Naive thymus-derived CD4-positive, alpha-beta T cell (primary cell): ENCODE results near the gene LCE1C. TPM values are rescaled to one million over a fixed set of nuclear protein-coding genes. Genes with fewer than 3 reads are reported as not detected.

ENCODE experiments used
- ATAC-seq: fragments of 150-1000 bp; cut with Tn5 transposase; 2 replicates; pipeline ENCODE4 v1.10.0; 2021; ENCODE audit warnings: mild to moderate bottlenecking, moderate library complexity
- CTCF ChIA-PET: fragments of 350-600 bp; sonication (Branson Sonifier 250); formaldehyde crosslinking; loops from one replicate; lab custom pipeline; 2021; ENCODE audit warnings: antibody characterized with exemption; lab: Charles Lee
- POLR2A ChIA-PET: fragments of 350-600 bp; sonication (Branson Sonifier 250); formaldehyde crosslinking; loops from one replicate; lab custom pipeline; 2021; ENCODE audit warnings: antibody characterized with exemption, inconsistent platforms; lab: Charles Lee
- DNase-seq, 9 donors: peaks; one replicate each; pipeline versions ENCODE4 v3.0.0 to v3.0.0-alpha.2; 2020 to 2022; ENCODE audit warnings: mixed read lengths in 1 of 9
- H3K27ac ChIP-seq: one replicate; pipeline ENCODE4 v1.7.0; 2013; ENCODE audit warnings: mild to moderate bottlenecking, low read depth, low read length, moderate library complexity
- H3K27me3 ChIP-seq, 2 donors: one replicate each; pipeline ENCODE4 v1.7.0; 2013; ENCODE audit warnings: low read length in 2 of 2, mild to moderate bottlenecking in 2 of 2, moderate library complexity in 2 of 2; ENCODE audit not compliant: control insufficient read depth in 2 of 2, insufficient read depth in 2 of 2
- H3K36me3 ChIP-seq, 3 experiments: 1 replicate in 2 of 3; 2 replicates in 1 of 3; pipeline ENCODE4 v1.7.0; 2013; ENCODE audit warnings: low read length in 3 of 3, mild to moderate bottlenecking in 3 of 3, moderate library complexity in 1 of 3; ENCODE audit not compliant: insufficient read depth in 3 of 3, control insufficient read depth in 2 of 3
- H3K4me1 ChIP-seq, 2 donors: one replicate each; pipeline ENCODE4 v1.7.0; 2013; ENCODE audit warnings: low read length in 2 of 2, mild to moderate bottlenecking in 2 of 2, moderate library complexity in 1 of 2; ENCODE audit not compliant: control insufficient read depth in 2 of 2, insufficient read depth in 2 of 2
- H3K4me3 ChIP-seq: 2 replicates; pipeline ENCODE4 v1.7.0; 2013; ENCODE audit warnings: mild to moderate bottlenecking, low read length
- H3K9me3 ChIP-seq, 3 experiments: 1 replicate in 2 of 3; 2 replicates in 1 of 3; pipeline ENCODE4 v1.7.0; 2013; ENCODE audit warnings: low read length in 3 of 3; ENCODE audit not compliant: control insufficient read depth in 2 of 3
- H3K27ac Mint-ChIP-seq, 9 donors: one replicate each; pipeline ENCODE4 v1.8.0; 2020 to 2022; ENCODE audit warnings: mixed read lengths in 9 of 9, mild to moderate bottlenecking in 8 of 9, moderate library complexity in 5 of 9, inconsistent platforms in 2 of 9
- H3K27me3 Mint-ChIP-seq, 5 donors: one replicate each; pipeline ENCODE4 v1.8.0; 2021 to 2022; ENCODE audit warnings: mixed read lengths in 5 of 5, mild to moderate bottlenecking in 1 of 5
- H3K36me3 Mint-ChIP-seq, 5 donors: one replicate each; pipeline ENCODE4 v1.8.0; 2020 to 2022; ENCODE audit warnings: mixed read lengths in 5 of 5, mild to moderate bottlenecking in 3 of 5, inconsistent platforms in 1 of 5
- H3K4me1 Mint-ChIP-seq, 7 donors: one replicate each; pipeline ENCODE4 v1.8.0; 2020 to 2022; ENCODE audit warnings: mixed read lengths in 7 of 7, mild to moderate bottlenecking in 3 of 7, inconsistent platforms in 1 of 7
- H3K4me3 Mint-ChIP-seq, 10 donors: one replicate each; pipeline ENCODE4 v1.8.0; 2020 to 2022; ENCODE audit warnings: mild to moderate bottlenecking in 10 of 10, mixed read lengths in 10 of 10, moderate library complexity in 6 of 10, inconsistent platforms in 2 of 10
- H3K9me3 Mint-ChIP-seq, 11 donors: one replicate each; pipeline ENCODE4 v1.8.0; 2020 to 2022; ENCODE audit warnings: mixed read lengths in 11 of 11, mild to moderate bottlenecking in 4 of 11, inconsistent platforms in 1 of 11, moderate library complexity in 1 of 11
- intact Hi-C, 2 donors: fragments of 100-400 bp; cut with micrococcal nuclease; formaldehyde crosslinking; loops; one replicate each; pipeline ENCODE4 v1.15.1; 2023
- polyA plus RNA-seq, 2 donors: library from polyadenylated mRNA; unstranded; fragments of 300-500 nt; fragmentation: Illumina TruSeq; gene quantifications; one replicate each; pipeline ENCODE4 v1.2.3, GENCODE V29; 2021
- total RNA-seq, 6 experiments: library from RNA in 5 of 6; stranded (reverse) in 5 of 6; gene quantifications; 1 replicate in 5 of 6; 2 replicates in 1 of 6; pipeline ENCODE4 v1.2.3 and lab custom pipeline; 2021 to 2026

The LCE1C gene
- total RNA-seq = not detected
- polyA plus RNA-seq = not detected
- total RNA-seq (lab: John Stamatoyannopoulos, UW) = not detected

- H3K4me3 Mint-ChIP-seq = no peak within 1 kb of the TSS
- H3K36me3 ChIP-seq = no peaks in the 10 kb centered on the region
- ChIA-PET POLR2A (no interaction called here), CTCF (no interaction called here)
- H3K27me3 ChIP-seq = no peaks in the 10 kb centered on the region
- no peaks in the 10 kb centered on the region for H3K4me1 ChIP-seq
- H3K9me3 Mint-ChIP-seq = peaks cover 0 to 5% (median 0%) of the 10 kb centered on the region in 11 donors
- no peak within 1 kb of the TSS for H3K27ac ChIP-seq
- no peak within 1 kb of the TSS for H3K27ac Mint-ChIP-seq
- H3K9me3 ChIP-seq = no peaks in the 10 kb centered on the region
- no peak within 1 kb of the TSS for H3K4me3 ChIP-seq
- ATAC-seq (no peak), DNase-seq (no peak)
- intact Hi-C loops = no loop called here
- no peaks in the 10 kb centered on the region for H3K4me1 Mint-ChIP-seq
- peaks cover 6 to 31% (median 24%) of the 10 kb centered on the region in 5 donors for H3K27me3 Mint-ChIP-seq
- H3K36me3 Mint-ChIP-seq = no peaks in the 10 kb centered on the region
These were observed at the start of gene LCE1C for GRCh38 chr1:152806576-152806975. Gene LCE1C (minus strand): TSS chr1:152806651. CDS start chr1:152805478, 1,173 bp downstream.

- H3K27me3 ChIP-seq = peaks cover 0 to 3% of the 10 kb centered on the region in 2 donors
- no peaks in the 10 kb centered on the region for H3K36me3 Mint-ChIP-seq
- intact Hi-C loops = no loop called here
- no peak overlapping the region for H3K27ac Mint-ChIP-seq
- H3K9me3 ChIP-seq = no peaks in the 10 kb centered on the region
- H3K9me3 Mint-ChIP-seq = no peaks in the 10 kb centered on the region
- H3K27me3 Mint-ChIP-seq = peaks cover 3 to 31% (median 21%) of the 10 kb centered on the region in 5 donors
- DNase-seq (no peak), ATAC-seq (no peak)
- no peaks in the 10 kb centered on the region for H3K4me1 ChIP-seq
- H3K4me3 ChIP-seq = no peak overlapping the region
- H3K27ac ChIP-seq = no peak overlapping the region
- no peak overlapping the region for H3K4me3 Mint-ChIP-seq
- H3K4me1 Mint-ChIP-seq = no peaks in the 10 kb centered on the region
- H3K36me3 ChIP-seq = no peaks in the 10 kb centered on the region
- ChIA-PET CTCF (no interaction called here), POLR2A (no interaction called here)
These were observed 49.2 kb upstream of the LCE1C start for GRCh38 chr1:152855661-152856060.

- Mint-ChIP-seq H3K27me3 (peaks cover 9 to 44% (median 25%) of the 10 kb centered on the region in 5 donors), H3K36me3 (no peaks in the 10 kb centered on the region), H3K9me3 (peaks cover 0 to 4% (median 0%) of the 10 kb centered on the region in 11 donors), H3K4me1 (no peaks in the 10 kb centered on the region), H3K4me3 (no peak within 1 kb of the TSS), H3K27ac (no peak within 1 kb of the TSS)
- DNase-seq = no peak
- H3K9me3 ChIP-seq = no peaks in the 10 kb centered on the region
- no peaks in the 10 kb centered on the region for H3K27me3 ChIP-seq
- H3K36me3 ChIP-seq = no peaks in the 10 kb centered on the region
- CTCF ChIA-PET = no interaction called here
- POLR2A ChIA-PET = no interaction called here
- no peak within 1 kb of the TSS for H3K4me3 ChIP-seq
- H3K27ac ChIP-seq = no peak within 1 kb of the TSS
- intact Hi-C loops = no loop called here
- H3K4me1 ChIP-seq = no peaks in the 10 kb centered on the region
- ATAC-seq = no peak
These were observed 36.1 kb upstream of the LCE1C start, which contains the start of gene LCE6A for GRCh38 chr1:152842556-152842955. Gene LCE6A (plus strand): TSS chr1:152842856. CDS start chr1:152843521, 665 bp downstream.

- H3K27ac ChIP-seq = no peak overlapping the region
- peaks cover 0 to 4% (median 0%) of the 10 kb centered on the region in 11 donors for H3K9me3 Mint-ChIP-seq
These were observed 30.4 kb upstream of the LCE1C start for GRCh38 chr1:152836870-152837269.

GRCh38 chr1:152827173-152827572 lies 20.7 kb upstream of the LCE1C start, which contains the start of gene LCE1A:
Gene LCE1A (plus strand): TSS chr1:152827473. CDS start chr1:152827473, 0 bp downstream.
- POLR2A ChIA-PET = no interaction called here
- H3K36me3 ChIP-seq = no peaks in the 10 kb centered on the region
- no peaks in the 10 kb centered on the region for H3K4me1 ChIP-seq
- Mint-ChIP-seq H3K36me3 (peaks cover 0 to 3% (median 0%) of the 10 kb centered on the region in 5 donors), H3K9me3 (peaks cover 0 to 6% (median 0%) of the 10 kb centered on the region in 11 donors), H3K27ac (no peak within 1 kb of the TSS), H3K27me3 (peaks cover 17 to 61% (median 48%) of the 10 kb centered on the region in 5 donors), H3K4me1 (no peaks in the 10 kb centered on the region), H3K4me3 (no peak within 1 kb of the TSS)
- no peak within 1 kb of the TSS for H3K4me3 ChIP-seq
- intact Hi-C loops = no loop called here
- DNase-seq = no peak
- peaks cover 0 to 4% of the 10 kb centered on the region in 2 donors for H3K27me3 ChIP-seq
- no peaks in the 10 kb centered on the region for H3K9me3 ChIP-seq
- no peak within 1 kb of the TSS for H3K27ac ChIP-seq
- CTCF ChIA-PET = no interaction called here
- ATAC-seq = no peak

More at GRCh38 chr1:152836870-152837269, 30.4 kb upstream of the LCE1C start:
- ChIA-PET POLR2A (no interaction called here), CTCF (no interaction called here)
- H3K36me3 ChIP-seq = no peaks in the 10 kb centered on the region
- H3K27me3 ChIP-seq = no peaks in the 10 kb centered on the region
- Mint-ChIP-seq H3K27me3 (peaks cover 5 to 35% (median 9%) of the 10 kb centered on the region in 5 donors), H3K27ac (no peak overlapping the region), H3K4me3 (no peak overlapping the region), H3K36me3 (no peaks in the 10 kb centered on the region), H3K4me1 (no peaks in the 10 kb centered on the region)
- H3K4me3 ChIP-seq = no peak overlapping the region
- DNase-seq (no peak), ATAC-seq (no peak)
- intact Hi-C loops = no loop called here
- no peaks in the 10 kb centered on the region for H3K4me1 ChIP-seq
- no peaks in the 10 kb centered on the region for H3K9me3 ChIP-seq

- H3K4me1 ChIP-seq = no peaks in the 10 kb centered on the region
- DNase-seq (no peak), ATAC-seq (no peak)
- H3K27me3 Mint-ChIP-seq = peaks cover 18 to 52% (median 40%) of the 10 kb centered on the region in 5 donors
- CTCF ChIA-PET = no interaction called here
- no peak overlapping the region for H3K4me3 ChIP-seq
- H3K4me1 Mint-ChIP-seq = no peaks in the 10 kb centered on the region
- H3K4me3 Mint-ChIP-seq = no peak overlapping the region
- no peak overlapping the region for H3K27ac Mint-ChIP-seq
- H3K36me3 Mint-ChIP-seq = peaks cover 0 to 3% (median 0%) of the 10 kb centered on the region in 5 donors
- no peaks in the 10 kb centered on the region for H3K36me3 ChIP-seq
- H3K9me3 Mint-ChIP-seq = peaks cover 0 to 4% (median 0%) of the 10 kb centered on the region in 11 donors
- intact Hi-C loops = no loop called here
- no peak overlapping the region for H3K27ac ChIP-seq
- peaks cover 0 to 4% of the 10 kb centered on the region in 2 donors for H3K27me3 ChIP-seq
- POLR2A ChIA-PET = no interaction called here
- H3K9me3 ChIP-seq = no peaks in the 10 kb centered on the region
These were observed 18.5 kb upstream of the LCE1C start for GRCh38 chr1:152824964-152825363.

GRCh38 chr1:152823294-152823693 lies 16.8 kb upstream of the LCE1C start:
- Mint-ChIP-seq H3K27ac (no peak overlapping the region), H3K9me3 (peaks cover 0 to 5% (median 0%) of the 10 kb centered on the region in 11 donors), H3K4me1 (peaks cover 0 to 2% (median 0%) of the 10 kb centered on the region in 7 donors), H3K27me3 (peaks cover 15 to 37% (median 27%) of the 10 kb centered on the region in 5 donors), H3K36me3 (peaks cover 0 to 3% (median 0%) of the 10 kb centered on the region in 5 donors), H3K4me3 (no peak overlapping the region)
- H3K4me3 ChIP-seq = no peak overlapping the region
- DNase-seq (no peak), ATAC-seq (no peak)
- intact Hi-C loops = no loop called here
- no peaks in the 10 kb centered on the region for H3K9me3 ChIP-seq
- POLR2A ChIA-PET = no interaction called here
- H3K36me3 ChIP-seq = no peaks in the 10 kb centered on the region
- H3K27ac ChIP-seq = no peak overlapping the region
- CTCF ChIA-PET = no interaction called here
- H3K27me3 ChIP-seq = peaks cover 0 to 4% of the 10 kb centered on the region in 2 donors
- no peaks in the 10 kb centered on the region for H3K4me1 ChIP-seq
